Panc1 (cell line): ENCODE results near the gene CPSF2. TPM values are rescaled to one million over a fixed set of nuclear protein-coding genes. Genes with fewer than 3 reads are reported as not detected.

Experiments
- ATAC-seq: fragments of 200-7000 bp; cut with Tn5 transposase; 2 replicates; pipeline ENCODE4 v1.9.1; 2020; ENCODE audit warnings: mild to moderate bottlenecking, moderate library complexity
- BruUV-seq: library from RNA; stranded (reverse); fragments of 400-500 nt; replicated peaks from 2 replicates; lab custom pipeline; 2021; lab: Mats Ljungman, UMichigan
- CTCF ChIA-PET: fragments of 300-600 bp; sonication (Branson Sonifier 250); formaldehyde crosslinking; loops from one replicate; lab custom pipeline; 2022; ENCODE audit warnings: antibody characterized with exemption; lab: Charles Lee
- POLR2A ChIA-PET: fragments of 300-600 bp; sonication (Branson Sonifier 250); formaldehyde crosslinking; loops from one replicate; lab custom pipeline; 2022; ENCODE audit warnings: antibody characterized with exemption; lab: Charles Lee
- DNase-seq: peaks from one replicate; pipeline ENCODE4 v3.0.0-alpha.2; 2010; ENCODE audit warnings: low read depth, low spot score
- H3K27ac ChIP-seq: 2 replicates; pipeline ENCODE4 v1.5.1; 2011; ENCODE audit warnings: mild to moderate bottlenecking, low read length, inconsistent platforms
- H3K27me3 ChIP-seq: fragments of 200-500 bp; sonication (Bioruptor generic); 2 replicates; pipeline ENCODE4 v1.6.0; 2014; ENCODE audit warnings: low read length, inconsistent platforms; ENCODE audit not compliant: control insufficient read depth, insufficient read depth
- H3K36me3 ChIP-seq: fragments of 200-500 bp; sonication (Bioruptor generic); 2 replicates; pipeline ENCODE4 v1.5.1; 2014; ENCODE audit warnings: inconsistent platforms, mild to moderate bottlenecking, low read length, moderate library complexity; ENCODE audit not compliant: control insufficient read depth, insufficient read depth
- H3K4me1 ChIP-seq: 2 replicates; pipeline ENCODE4 v1.5.1; 2011; ENCODE audit warnings: inconsistent platforms, mild to moderate bottlenecking, low read length, moderate library complexity; ENCODE audit not compliant: control insufficient read depth, insufficient read depth
- H3K4me3 ChIP-seq, 2 experiments: 2 replicates each; pipeline ENCODE4 v1.5.1; 2011 to 2012; ENCODE audit warnings: low read depth in 2 of 2, low read length in 2 of 2, mild to moderate bottlenecking in 2 of 2, inconsistent platforms in 1 of 2, moderate library complexity in 1 of 2
- H3K9me3 ChIP-seq: fragments of 200-500 bp; sonication (Bioruptor generic); 2 replicates; pipeline ENCODE4 v1.5.1; 2014; ENCODE audit warnings: low read depth, mild to moderate bottlenecking, inconsistent platforms, low read length, moderate library complexity; ENCODE audit not compliant: control insufficient read depth, insufficient read depth
- POLR2AphosphoS5 ChIP-seq: IDR thresholded peaks from 2 replicates; pipeline ENCODE4 v1.6.1; 2012; ENCODE audit warnings: mild to moderate bottlenecking, low read depth, low read length, moderate library complexity
- SIN3A ChIP-seq: IDR thresholded peaks from 2 replicates; pipeline ENCODE4 v1.6.1; 2012; ENCODE audit warnings: low read depth, mild to moderate bottlenecking, low read length, moderate library complexity, borderline replicate concordance; ENCODE audit not compliant: insufficient read depth
- TCF7L2 ChIP-seq: IDR thresholded peaks from 2 replicates; pipeline ENCODE4 v1.6.1; 2011; ENCODE audit warnings: mild to moderate bottlenecking, low read depth, low read length, inconsistent platforms
- in situ Hi-C: cut with HindIII; loops from 2 replicates; pipeline ENCODE4 v1.10.0; 2016; ENCODE audit warnings: low sequenced_read_pairs, low pct_unique_long_range_greater_than_20kb
- intact Hi-C: fragments of 100-400 bp; cut with micrococcal nuclease; formaldehyde crosslinking; loops from one replicate; pipeline ENCODE4 v1.10.0; 2022; ENCODE audit not compliant: unreplicated experiment
- total RNA-seq: library from RNA; stranded (reverse); gene quantifications from one replicate; pipeline ENCODE4 v1.2.1, GENCODE V29; 2021; ENCODE audit not compliant: unreplicated experiment
- TF ChIP-seq, protein P1 (sequence below), 2 experiments: IDR thresholded peaks; 2 replicates each; pipeline ENCODE4 v1.6.1; 2011 to 2012; ENCODE audit warnings: low read depth in 2 of 2, control low read depth in 1 of 2, low read length in 1 of 2, mild to moderate bottlenecking in 1 of 2, moderate library complexity in 1 of 2; ENCODE audit not compliant: insufficient read depth in 1 of 2
- TF ChIP-seq, protein P2 (sequence below): fragments of 450-650 bp; IDR thresholded peaks from 2 replicates; pipeline ENCODE4 v1.5.1; 2017; ENCODE audit warnings: mild to moderate bottlenecking

Gene CPSF2
- total RNA-seq, 1 experiment from 2014 or later: 62.0 TPM

DNA sequence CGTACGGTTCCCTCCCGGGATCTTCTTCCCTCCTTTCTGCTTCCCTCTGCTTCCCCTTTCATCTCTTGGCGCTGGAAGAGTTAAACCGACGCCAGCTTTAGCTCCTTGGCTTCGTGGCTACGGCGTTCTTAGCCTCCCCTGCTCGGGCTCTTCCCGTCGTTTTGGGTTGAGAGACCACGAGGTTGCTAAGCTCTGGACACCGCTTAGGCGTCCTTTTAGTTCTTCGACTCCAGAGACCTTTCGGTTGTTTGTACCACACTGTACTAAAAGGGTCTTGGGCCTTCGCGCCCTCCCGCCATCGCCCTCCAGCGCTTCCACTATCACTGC lies 545 bp downstream of the CPSF2 start:
- intact Hi-C loops (no loop called here), in situ Hi-C loops (no loop called here)
- ChIA-PET CTCF (interaction anchor here (0.6 kb wide), 1 partner anchor 14 kb away, joined by 3 read pairs; no protein-coding TSS in a partner anchor), POLR2A (interaction anchor here (0.7 kb wide), 1 partner anchor 117 kb away, joined by 6 read pairs; no protein-coding TSS in a partner anchor)
- BruUV-seq: no TSS peak
- no peaks in the 10 kb centered on the region for H3K27me3 ChIP-seq
- no peaks in the 10 kb centered on the region for H3K4me1 ChIP-seq
- TF ChIP-seq, protein P1, sequence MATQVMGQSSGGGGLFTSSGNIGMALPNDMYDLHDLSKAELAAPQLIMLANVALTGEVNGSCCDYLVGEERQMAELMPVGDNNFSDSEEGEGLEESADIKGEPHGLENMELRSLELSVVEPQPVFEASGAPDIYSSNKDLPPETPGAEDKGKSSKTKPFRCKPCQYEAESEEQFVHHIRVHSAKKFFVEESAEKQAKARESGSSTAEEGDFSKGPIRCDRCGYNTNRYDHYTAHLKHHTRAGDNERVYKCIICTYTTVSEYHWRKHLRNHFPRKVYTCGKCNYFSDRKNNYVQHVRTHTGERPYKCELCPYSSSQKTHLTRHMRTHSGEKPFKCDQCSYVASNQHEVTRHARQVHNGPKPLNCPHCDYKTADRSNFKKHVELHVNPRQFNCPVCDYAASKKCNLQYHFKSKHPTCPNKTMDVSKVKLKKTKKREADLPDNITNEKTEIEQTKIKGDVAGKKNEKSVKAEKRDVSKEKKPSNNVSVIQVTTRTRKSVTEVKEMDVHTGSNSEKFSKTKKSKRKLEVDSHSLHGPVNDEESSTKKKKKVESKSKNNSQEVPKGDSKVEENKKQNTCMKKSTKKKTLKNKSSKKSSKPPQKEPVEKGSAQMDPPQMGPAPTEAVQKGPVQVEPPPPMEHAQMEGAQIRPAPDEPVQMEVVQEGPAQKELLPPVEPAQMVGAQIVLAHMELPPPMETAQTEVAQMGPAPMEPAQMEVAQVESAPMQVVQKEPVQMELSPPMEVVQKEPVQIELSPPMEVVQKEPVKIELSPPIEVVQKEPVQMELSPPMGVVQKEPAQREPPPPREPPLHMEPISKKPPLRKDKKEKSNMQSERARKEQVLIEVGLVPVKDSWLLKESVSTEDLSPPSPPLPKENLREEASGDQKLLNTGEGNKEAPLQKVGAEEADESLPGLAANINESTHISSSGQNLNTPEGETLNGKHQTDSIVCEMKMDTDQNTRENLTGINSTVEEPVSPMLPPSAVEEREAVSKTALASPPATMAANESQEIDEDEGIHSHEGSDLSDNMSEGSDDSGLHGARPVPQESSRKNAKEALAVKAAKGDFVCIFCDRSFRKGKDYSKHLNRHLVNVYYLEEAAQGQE (IDR thresholded peaks at IDR 0.05; ENCODE audit: insufficient read depth in 1 of 2, low read depth in 2 of 2, low read length in 1 of 2): no peak
- TF ChIP-seq, protein P2, sequence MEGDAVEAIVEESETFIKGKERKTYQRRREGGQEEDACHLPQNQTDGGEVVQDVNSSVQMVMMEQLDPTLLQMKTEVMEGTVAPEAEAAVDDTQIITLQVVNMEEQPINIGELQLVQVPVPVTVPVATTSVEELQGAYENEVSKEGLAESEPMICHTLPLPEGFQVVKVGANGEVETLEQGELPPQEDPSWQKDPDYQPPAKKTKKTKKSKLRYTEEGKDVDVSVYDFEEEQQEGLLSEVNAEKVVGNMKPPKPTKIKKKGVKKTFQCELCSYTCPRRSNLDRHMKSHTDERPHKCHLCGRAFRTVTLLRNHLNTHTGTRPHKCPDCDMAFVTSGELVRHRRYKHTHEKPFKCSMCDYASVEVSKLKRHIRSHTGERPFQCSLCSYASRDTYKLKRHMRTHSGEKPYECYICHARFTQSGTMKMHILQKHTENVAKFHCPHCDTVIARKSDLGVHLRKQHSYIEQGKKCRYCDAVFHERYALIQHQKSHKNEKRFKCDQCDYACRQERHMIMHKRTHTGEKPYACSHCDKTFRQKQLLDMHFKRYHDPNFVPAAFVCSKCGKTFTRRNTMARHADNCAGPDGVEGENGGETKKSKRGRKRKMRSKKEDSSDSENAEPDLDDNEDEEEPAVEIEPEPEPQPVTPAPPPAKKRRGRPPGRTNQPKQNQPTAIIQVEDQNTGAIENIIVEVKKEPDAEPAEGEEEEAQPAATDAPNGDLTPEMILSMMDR: no peak
- TF ChIP-seq TCF7L2 (no peak), POLR2AphosphoS5 (no peak)
- no peaks in the 10 kb centered on the region for H3K9me3 ChIP-seq
- H3K36me3 ChIP-seq: peaks cover 10% of the 10 kb centered on the region
- peak overlapping the region; percentile 81 to 94 for H3K4me3 ChIP-seq
- H3K27ac ChIP-seq: peak overlapping the region; percentile 97
- ATAC-seq: peak; percentile 33
- DNase-seq: no peak

- peak overlapping the region; percentile 81 to 94 for H3K4me3 ChIP-seq
- TF ChIP-seq SIN3A: no peak
- TF ChIP-seq, protein P2: no peak
- no peak for TF ChIP-seq TCF7L2
- TF ChIP-seq POLR2AphosphoS5: no peak
- TF ChIP-seq, protein P1 (IDR thresholded peaks at IDR 0.05; ENCODE audit: insufficient read depth in 1 of 2, low read depth in 2 of 2, low read length in 1 of 2): no peak
- peaks cover 10% of the 10 kb centered on the region for H3K36me3 ChIP-seq
- peak overlapping the region; percentile 97 for H3K27ac ChIP-seq
- no peaks in the 10 kb centered on the region for H3K4me1 ChIP-seq
- no peak for DNase-seq
- H3K9me3 ChIP-seq: no peaks in the 10 kb centered on the region
- ChIA-PET POLR2A (interaction anchor here (0.7 kb wide), 1 partner anchor 22 kb away, joined by 6 read pairs; no protein-coding TSS in a partner anchor), CTCF (interaction anchor here (0.6 kb wide), 1 partner anchor 15 kb away, joined by 3 read pairs; no protein-coding TSS in a partner anchor)
- in situ Hi-C loops (no loop called here), intact Hi-C loops (no loop called here)
- H3K27me3 ChIP-seq: no peaks in the 10 kb centered on the region
- BruUV-seq: TSS peak; percentile 62
- ATAC-seq: no peak
These were observed 992 bp downstream of the CPSF2 start for GRCh38 chr14:92122761-92123160.
